GM18951 (cell line): ENCODE data around the gene SLC17A5.

Source experiments
- POLR2A ChIP-seq: IDR thresholded peaks from 4 replicates; pipeline ENCODE4 v1.6.1; 2011; ENCODE audit warnings: mild to moderate bottlenecking; ENCODE audit not compliant: insufficient read length, insufficient read depth; ENCODE audit errors: extremely low read depth
- in situ Hi-C: fragments of 300-500 bp; cut with MboI; formaldehyde crosslinking; loops from one replicate; pipeline ENCODE4 v1.12.0; 2022; ENCODE audit warnings: low sequenced_read_pairs, mixed read lengths, inconsistent platforms; ENCODE audit not compliant: unreplicated experiment

The SLC17A5 gene

DNA sequence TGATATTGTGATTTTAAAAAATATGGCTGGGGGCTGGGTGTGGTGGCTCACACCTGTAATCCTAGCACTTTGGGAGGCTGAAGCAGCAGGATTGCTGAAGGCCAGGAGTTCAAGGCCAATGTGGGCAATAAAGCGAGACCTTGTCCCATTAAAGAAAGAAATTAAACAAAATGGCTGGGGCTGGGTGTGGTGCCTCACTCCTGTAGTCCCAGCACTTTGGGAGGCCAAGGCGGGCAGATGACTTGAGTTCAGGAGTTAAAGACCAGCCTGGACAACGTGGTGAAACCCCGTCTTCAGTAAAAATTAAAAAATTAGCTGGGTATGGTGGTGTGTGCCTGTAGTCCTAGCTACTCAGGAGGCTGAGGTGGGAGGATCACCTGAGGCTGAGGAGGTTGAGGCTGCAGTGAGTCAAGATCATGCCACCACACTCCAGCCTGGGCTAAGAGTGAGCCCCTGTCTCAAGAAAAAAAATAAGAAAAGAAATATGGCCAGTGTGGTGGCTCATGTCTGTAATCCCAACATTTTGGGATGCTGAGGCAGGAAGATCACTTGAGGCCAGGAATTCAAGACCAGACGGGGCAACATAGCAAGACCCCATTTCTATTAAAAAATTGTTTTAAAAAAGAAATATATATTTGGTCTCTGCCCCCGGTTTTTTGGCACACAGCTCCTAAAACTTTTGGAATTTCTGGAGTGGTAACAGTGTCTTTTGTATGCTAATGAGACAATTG, 39.8 kb downstream of the SLC17A5 start:
- in situ Hi-C loops: no loop called here
- no peak for TF ChIP-seq POLR2A

DNA sequence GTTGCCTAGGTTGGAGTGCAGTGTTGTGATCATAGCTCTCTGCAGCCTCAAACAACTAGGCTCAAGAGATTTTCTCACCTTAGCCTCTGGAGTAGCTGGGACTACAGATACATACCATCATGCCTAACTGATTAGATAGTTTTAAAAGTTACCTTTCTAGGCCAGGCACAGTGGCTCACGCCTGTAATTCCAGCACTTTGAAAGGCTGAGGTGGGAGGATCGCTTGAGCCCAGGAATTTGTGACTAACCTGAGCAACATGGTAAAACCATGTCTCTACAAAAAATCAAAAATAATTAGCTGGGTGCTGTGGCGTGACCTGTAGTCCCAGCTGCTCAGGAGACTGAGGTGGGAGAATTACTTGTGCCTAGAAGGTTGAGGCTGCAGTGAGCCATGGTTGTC, 41.2 kb downstream of the SLC17A5 start:
- no peak for TF ChIP-seq POLR2A
- in situ Hi-C loops: no loop called here

DNA sequence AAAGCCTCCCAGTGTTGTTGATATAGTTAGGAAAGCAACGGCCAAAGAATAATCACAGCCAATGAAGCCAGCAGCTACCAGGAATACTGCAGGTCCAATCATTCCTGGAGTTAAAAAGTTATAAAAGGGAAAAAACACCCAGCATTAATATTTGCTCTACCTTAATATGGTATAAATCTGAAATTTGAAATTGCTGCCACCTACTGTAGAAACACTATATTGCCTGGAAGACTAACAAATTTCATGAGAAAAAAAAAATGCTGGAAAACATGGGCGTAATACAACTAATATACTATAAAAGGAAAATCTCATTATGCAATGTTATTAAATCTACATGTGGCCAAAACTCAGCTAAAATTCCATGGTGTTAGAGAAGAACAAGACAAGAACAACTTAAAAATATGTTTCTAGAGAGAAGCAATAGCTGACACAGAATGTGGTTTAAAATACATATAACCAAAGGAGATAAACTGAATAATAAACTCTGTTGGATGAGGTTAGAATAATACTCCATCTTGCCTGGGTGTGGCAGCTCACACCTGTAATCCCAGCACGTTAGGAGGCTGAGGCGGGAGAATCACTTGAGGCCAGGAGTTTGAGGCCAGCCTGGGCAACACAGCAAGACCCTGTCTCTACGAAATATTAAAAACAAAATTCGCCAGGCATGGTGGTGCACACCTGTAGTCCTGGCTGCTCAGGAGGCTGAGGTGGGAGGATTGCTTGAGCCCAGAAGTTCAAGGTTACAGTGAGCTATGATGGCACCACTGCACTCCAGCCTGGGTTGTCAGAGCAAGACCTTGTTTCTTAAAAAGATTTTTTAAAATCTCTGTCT, 43.1 kb downstream of the SLC17A5 start:
- in situ Hi-C loops: no loop called here

DNA sequence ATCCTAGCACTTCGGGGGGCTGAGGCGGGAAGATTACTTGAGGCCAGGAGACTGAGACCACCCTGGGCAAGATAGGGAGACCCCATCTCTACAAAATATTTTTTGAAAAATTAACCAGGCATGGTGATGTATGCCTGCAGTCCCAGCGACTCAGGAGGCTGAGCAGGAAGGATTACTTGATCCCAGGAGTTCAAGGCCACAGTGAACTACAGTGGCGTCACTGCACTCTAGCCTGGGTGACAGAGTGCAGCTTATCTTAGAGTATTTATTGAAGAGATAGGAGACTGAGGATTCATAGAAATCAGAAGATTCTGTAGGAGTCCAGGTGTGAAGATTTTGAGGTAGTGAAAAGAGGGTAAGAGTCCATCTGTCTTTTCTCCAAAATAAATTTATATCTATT, 45.0 kb downstream of the SLC17A5 start:
- in situ Hi-C loops: loop anchor here (10.0 kb wide), 1 partner anchor 104 kb away; no protein-coding TSS in a partner anchor
- no peak for TF ChIP-seq POLR2A

More for the DNA sequence above, 43.1 kb downstream of the SLC17A5 start:
- TF ChIP-seq POLR2A: no peak

DNA sequence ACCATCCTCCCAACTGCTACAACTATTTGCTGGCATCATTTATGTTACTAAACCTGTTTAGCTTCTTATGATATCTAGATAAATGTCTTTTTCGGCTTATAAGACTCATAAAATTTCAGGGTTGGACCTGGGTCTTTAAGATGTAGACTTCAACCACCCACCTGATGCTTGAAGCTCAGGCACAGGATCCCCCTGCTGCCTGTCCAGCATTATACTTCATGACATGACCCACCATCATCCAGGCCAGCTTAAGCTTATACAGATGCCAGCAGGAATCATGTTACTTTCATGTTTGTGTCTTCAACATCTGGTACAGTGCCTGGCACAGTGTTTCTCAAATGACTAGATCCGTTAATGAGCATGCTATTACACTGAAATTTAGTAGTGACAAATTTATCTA, 47.4 kb downstream of the SLC17A5 start:
- in situ Hi-C loops: loop anchor here (10.0 kb wide), 1 partner anchor 102 kb away; no protein-coding TSS in a partner anchor

DNA sequence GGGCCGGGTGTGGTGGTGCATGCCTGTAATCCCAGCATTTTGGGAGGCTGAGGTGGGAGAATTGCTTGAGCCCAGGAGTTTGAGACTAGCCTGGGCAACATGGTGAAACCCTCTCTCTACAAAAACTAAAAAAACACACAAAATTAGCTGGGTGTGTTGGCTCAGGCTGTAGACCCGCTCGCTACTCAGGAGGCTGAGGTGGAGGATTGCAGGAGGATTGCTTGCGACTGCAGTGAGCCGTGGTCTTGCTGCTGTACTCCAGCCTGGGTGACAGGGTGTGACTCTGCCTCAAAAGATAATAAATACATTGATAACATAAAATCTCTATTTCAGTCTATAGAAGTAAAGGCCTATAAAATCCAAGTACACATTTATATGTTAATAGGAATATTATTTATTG, 49.3 kb downstream of the SLC17A5 start:
- in situ Hi-C loops: loop anchor here (10.0 kb wide), 1 partner anchor 100 kb away; no protein-coding TSS in a partner anchor
- TF ChIP-seq POLR2A: no peak

More for the DNA sequence above, 47.4 kb downstream of the SLC17A5 start:
- TF ChIP-seq POLR2A: no peak

DNA sequence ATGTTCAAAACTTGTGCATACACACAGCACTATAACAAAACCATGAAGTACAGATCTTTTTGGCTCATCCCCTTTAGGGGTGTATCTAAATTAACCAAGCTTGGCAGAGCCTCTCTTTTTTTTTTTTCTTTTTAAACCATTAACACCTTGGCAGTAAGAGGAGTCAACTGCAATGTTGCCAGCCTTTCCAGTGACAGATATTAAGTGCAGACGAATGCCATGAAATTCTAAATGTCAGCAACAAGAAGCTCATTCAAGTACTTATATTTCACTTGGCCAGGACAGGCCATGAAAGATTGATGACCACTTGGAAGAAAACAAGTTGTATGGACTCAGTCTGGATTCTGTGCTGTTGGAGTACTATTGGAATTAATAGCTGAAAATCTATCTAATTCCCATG, 49.8 kb downstream of the SLC17A5 start:
- in situ Hi-C loops: loop anchor here (10.0 kb wide), 1 partner anchor 99 kb away; no protein-coding TSS in a partner anchor
- TF ChIP-seq POLR2A: no peak

DNA sequence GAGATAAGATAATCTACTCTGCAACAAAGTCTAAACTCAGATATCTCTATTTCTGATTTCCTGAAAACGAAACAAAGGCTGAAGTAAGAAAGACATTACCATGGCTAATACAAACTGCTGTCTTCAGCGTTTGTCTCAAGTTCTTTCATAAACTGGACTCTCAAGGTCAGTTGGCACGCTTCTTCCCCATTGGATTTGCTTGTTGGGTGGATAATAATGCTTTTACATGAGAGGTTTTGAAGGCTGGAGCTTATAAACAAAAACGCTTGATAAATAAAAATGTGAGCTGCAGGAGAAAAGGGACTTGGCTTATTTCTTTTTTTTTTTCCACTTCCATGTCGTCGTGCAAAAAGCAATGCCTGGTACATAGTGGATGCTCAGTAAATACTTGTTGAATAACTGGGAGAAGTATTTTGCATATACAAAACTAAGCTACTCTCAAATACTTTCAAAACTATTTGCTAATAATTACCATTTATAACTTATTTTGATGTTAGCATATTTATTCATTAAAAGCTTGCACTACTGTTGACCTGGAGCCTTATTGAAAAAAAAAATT, 67.3 kb downstream of the SLC17A5 start:
- in situ Hi-C loops: no loop called here
- no peak for TF ChIP-seq POLR2A

DNA sequence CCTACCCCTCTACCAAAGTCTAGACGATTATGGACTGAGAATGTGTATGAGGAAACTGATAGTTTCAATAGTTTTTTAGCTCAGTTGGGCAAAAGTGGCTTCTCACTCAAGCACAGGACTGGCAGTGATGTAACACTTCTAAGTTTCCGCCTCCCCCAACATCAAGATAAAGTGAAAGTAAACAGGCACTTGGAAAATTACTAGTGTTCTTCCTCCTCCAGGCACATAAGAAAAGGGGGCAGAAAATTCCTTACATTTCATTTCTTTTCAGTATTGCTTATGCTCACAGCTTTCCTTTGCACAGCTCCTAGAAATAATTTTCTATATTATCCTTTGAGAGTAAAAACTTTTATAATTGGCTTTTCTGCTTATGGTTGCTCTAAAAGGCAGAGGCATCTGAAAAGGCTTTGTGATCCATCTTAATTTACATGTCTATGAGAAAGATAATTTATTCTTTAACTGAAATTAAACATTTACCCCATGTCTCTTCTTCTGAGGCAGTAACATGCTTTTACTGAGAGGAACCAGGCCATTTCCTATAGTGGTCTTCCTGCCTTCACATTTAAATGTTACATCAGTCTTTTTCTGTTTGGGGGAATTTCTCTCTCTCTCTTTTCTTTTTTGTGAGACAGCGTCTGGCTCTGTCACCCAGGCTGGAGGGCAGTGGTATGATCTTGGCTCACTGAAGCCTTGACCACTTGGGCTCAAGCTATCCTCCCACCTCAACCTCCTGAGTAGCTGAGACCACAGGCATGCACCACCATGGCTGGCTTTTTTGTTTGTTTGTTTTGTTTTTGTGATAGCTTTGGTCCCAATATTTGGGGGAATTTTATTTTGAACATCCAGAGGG, 68.0 kb downstream of the SLC17A5 start:
- TF ChIP-seq POLR2A: peak; percentile 34
- in situ Hi-C loops: no loop called here

DNA sequence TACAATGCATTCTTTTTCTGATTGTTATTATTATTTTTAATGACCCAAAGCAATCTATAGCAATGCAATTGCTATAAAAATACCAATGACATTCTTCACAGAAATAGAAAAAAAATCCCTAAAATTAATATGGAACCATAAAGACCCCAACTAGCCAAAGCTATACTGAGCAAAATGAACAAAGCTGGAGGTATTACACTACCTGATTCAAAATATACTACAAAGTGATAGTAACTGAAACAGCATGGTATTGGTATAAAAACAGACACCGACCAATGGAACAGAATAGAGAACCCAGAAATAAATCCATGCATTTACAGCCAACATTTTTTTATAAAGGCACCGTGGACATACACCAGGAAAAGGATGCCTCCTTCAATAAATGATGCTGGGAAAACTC, 72.5 kb downstream of the SLC17A5 start:
- TF ChIP-seq POLR2A: no peak
- in situ Hi-C loops: no loop called here

DNA sequence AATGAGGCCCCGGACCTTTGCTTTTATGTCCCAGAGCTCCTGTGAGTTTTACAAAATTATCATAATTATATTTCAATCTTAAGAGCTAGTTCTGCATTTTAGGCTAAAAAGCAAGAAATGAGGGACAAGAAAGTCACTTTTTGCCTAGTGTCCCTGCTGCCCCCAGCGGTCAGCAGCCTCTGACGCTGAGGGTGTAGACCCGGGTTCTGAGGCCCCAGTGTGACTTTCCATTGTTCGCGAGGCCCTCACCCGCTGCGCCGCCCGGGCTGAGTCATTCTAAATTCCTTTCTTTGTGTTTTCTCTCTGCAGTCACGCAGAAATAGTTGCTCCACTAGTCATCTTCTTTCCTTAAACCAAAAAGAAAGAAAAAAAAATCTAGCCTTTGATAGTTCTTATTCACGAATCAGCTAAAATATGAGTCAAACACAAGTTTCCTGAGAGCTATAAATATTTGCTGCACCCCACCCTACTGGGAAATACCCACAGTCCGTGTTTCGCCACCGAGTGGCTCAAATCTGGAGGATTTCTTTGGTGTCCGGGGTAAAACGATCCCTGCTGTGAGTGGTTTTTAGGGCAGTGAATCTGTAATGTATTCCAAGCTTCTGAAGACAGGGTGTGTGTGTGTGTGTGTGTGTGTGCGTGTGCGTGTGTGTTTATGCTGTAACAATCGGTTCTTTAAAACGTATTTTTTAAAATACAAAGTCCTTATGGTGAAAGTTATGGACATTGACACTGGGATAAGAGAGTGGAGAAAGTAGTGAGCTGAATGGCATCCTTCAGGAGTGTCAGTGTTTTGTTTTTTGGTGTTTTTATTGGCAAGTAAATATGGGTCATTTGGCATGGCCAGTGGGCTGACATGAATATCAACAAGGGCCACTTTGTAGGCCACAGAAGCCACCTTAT, 73.3 kb downstream of the SLC17A5 start:
- peak; percentile 45 for TF ChIP-seq POLR2A
- in situ Hi-C loops: no loop called here

DNA sequence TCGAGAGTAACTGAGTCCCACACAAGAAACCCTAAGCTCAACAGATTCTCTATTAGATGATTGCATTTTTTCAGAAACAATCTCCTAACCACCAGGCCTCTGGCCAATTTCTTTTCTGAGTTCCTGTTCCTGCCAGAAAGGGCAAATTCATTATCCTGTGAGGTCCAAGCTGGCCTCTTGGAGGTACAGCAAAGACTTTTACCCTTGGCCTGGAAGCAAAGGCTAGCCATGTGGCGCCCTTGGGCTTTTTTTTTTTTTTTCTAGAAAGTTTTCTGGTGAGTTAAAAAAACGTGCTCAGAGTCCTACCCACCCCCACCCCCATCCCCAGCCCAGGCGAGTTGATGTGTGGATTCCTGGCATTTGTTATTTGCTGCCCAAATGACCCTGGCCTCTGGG, 73.9 kb downstream of the SLC17A5 start:
- no peak for TF ChIP-seq POLR2A
- in situ Hi-C loops: loop anchor here (10.0 kb wide), 1 partner anchor 55 kb away; the partner anchor contains the start of gene EEF1A1

DNA sequence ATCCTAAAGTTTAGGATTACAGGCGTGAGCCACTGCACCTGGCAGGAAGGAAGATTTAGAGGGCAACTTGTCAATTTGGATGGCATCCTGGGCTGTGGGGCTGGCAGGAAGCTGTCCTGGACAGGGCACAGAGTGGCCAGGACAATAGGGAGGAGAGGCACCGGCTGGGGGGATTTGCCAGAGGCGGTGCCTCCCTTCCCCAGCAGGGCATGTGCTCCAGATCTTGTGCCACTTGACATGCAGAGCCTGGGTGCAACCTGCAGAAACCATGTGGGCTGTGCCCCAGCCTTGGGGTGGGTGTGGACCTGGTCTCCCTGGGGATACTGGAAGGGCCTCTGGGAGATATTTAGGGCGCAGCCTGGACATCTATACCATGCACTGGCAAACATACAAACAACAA, 74.4 kb downstream of the SLC17A5 start:
- TF ChIP-seq POLR2A: no peak
- in situ Hi-C loops: loop anchor here (10.0 kb wide), 1 partner anchor 55 kb away; the partner anchor contains the start of gene EEF1A1
